Activated CD8-positive, alpha-beta memory T cell treated with anti-CD3 and anti-CD28 coated beads, Interleukin-2, amount 50 U/mL, for 24 hours (primary cell): ENCODE results near the gene HSPA4L.

Experiments used
- DNase-seq: peaks from one replicate; pipeline ENCODE4 v3.0.0-alpha.2; 2020; ENCODE audit errors: extremely low read depth

HSPA4L gene

GRCh38 chr4:127783955-127784770 is 2.0 kb downstream of the HSPA4L start:
- no peak for DNase-seq

GRCh38 chr4:127788517-127788916 is 6.4 kb downstream of the HSPA4L start:
- DNase-seq: no peak

DNA sequence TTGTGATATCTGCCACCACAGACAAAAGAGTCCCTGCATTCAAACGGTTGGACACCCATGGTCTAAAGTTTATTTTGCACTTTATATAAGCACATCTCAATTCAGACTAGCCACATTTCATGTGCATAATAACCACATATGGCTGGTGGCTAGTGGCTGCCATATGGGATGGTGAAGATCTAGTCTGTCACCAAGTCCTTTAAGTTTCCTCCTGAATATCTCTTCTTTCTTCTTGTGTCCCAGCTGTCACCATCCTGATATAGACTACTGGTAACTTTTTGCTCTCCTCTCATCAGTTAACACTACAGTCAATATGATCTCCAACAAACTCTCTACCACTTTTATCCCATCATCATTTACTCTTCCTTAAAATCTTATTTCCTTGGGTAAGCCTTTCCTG is 9.3 kb downstream of the HSPA4L start:
- no peak for DNase-seq

DNA sequence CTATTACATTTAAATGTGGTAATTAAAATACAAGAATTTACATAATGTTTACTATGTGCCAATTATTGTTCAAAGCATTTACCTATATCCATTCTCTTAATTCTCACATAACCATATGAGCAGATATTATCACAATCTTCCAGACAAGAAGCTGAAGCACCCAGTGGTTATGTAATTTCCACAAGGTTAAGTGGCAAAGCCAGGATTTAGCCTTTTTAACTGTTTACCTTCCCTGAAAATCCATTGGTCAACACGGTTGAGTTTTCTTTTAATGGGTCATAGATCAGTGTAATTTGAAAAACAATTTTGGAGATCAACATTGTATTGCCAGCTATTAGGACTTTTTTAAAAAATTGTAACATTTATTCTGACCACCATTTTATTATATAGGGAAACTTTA is 11.4 kb downstream of the HSPA4L start:
- DNase-seq: no peak

DNA sequence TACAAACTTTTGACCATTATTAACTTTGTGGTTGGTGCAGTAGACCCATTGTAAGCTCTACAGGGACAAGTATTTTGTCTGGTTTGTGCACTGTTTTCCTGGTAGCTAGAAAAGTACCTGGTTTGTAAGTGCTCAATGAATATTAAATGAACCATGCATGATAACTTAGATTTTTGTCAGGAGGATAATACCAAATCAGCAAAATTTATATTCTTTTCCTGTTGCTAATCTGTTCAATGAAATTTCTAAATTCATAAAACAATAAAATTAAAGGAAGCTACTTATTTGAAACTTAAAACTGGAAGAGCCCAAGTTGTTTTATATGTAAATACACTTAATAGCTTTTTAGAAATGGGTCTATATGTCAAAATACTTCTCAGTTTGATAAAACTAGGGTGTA is 17.6 kb downstream of the HSPA4L start:
- DNase-seq: no peak

DNA sequence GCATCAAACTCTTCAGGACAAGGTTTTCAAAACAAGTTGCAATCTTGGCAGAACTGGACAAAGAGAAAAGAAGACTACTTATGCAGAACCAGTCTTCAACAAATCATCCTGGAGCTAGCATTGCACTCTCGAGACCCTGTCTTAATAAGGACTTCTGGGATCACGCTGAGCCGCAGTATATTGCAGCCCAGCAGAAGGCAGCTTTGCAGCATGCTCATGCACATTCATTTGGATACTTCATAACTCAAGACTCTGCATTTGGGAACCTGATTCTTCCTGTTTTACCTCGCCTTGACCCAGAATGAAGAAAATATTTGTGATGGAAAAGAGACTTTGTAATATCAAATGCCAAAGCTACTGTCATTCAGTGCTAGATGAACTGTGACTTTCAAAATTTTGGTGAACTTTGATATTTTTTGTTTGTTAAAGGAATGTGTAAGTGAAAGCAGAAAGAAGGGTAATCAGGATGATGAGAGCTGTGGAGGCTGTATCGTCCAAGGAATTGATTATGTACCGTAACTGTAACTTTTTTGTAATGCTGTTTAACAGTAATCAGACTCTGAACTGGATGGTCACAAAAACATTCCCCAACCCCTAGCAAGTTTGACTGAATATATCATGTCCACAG is 27.2 kb downstream of the HSPA4L start:
- DNase-seq: no peak

DNA sequence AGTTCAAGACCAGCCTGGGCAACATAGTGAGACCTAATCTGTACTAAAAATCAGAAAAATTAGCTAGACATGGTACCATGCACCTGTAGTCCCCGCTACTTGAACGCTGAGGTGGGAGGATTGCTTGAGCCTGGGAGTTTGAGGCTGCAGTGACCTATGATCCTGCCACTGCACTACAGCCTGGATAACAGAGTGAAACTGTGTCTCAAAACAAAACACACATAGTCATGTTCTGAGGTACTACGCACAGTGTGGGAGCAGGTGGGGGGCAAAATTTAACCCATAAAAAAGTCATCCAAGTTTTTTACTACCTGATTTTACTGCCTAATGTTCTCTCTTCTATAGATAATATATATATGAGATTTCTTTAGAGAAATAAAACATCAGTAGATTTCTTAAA is 28.4 kb downstream of the HSPA4L start:
- DNase-seq: no peak

DNA sequence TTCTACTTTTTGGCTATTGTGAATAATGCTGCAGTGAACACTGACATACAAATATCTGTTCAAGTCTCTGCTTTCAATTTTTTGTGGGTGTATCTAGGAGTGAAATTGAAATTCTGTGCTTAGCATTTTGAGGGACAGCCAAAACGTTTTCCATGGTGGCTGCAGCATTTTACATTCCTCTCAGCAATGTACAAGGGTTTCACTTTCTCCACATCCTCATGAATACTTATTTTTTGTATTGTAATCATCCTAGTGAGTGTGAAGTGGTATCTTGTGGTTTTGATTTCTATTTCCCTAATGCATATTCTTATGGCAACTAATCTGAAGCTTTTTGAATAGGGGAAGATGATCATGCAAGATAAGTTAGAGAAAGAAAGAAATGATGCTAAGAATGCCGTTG is 40.3 kb downstream of the HSPA4L start:
- DNase-seq: no peak

DNA sequence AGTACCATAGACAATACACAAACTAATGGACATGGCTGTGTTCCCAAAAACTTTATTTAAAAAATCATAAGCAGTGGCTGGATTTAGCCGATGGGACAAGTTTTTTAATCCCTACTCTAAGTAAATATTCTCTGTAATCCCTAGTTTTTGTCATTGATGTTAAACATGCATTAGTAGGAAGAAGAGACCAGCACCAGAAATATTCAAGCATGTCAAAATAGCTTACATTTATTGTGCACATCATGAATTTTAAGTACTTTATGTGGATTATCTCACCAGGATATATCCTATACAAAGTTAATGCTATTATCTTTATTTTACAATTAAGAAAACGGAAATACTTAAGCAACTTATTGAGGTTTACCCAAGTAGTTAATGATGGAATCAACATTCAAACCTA is 46.0 kb downstream of the HSPA4L start:
- DNase-seq: no peak

GRCh38 chr4:127829014-127829413 is 46.9 kb downstream of the HSPA4L start:
- DNase-seq: no peak

- no peak for DNase-seq
Measured at GRCh38 chr4:127832585-127832984, 50.5 kb downstream of the HSPA4L start.

DNA sequence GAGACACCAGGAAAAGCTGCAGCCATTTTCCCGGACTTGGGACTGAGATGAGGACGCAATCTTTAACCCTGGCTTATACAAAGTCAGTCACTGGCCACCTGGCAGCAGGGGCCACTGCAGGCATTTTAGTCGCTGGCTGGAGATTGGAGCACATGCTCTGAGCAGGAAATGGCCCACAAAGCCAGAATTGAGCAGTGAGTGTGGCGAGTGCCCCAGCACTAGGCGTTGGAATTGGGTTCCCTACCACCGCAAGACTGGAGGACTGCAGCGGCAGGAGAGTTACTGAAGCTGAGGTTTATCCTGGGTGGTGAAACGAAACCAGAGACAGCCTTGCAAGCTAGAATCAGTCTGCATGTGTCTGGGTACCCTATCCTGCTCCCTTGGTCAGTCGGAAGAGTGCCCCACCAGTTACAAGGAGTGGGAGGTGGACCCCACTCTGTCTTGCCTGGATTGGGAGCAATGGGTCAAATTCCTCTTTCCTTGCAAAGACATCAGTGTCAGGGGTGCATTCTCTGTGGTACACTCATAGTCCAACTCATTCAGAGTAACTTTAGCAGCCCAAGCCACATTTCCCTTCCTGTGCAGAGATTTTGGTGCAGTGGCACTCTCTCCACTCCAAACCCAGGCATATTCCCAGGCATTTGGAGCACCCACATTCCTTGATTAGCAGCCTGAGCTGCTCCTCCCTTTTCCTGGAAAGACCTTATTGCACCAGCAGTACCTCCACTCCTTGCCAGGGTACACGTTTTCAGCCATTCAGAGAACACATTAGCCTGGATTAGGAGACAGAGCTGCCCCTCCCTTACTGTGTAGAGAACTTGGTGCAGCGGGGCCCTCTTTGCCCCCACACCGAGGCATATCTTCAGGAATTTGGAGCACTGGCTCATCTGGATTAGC is 61.8 kb downstream of the HSPA4L start:
- DNase-seq: no peak

DNA sequence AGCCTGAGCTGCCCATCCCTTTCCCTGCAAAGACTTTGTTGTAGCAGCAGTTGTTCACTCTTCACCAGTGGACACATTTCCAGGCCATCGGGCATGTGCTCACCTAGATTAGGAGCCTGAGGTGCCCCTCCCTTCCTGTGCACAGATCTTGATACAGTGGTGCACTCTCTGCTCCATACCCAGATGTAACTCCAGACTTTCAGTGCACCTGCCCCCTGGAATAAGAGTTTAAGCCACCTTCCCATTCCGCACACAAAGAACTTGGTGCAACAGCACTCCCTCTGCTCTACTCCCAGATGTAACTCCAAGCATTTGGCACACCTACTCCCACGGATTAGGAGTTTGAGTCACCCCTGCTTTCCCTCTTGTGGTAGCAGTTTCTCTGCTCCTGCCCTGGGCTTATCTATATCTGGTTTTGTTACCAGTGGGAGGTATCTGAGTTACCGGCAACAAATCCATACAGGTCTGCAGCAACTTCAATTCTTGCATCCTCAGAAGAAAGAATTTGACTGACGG is 62.5 kb downstream of the HSPA4L start:
- no peak for DNase-seq

GRCh38 chr4:127846061-127846460 is 63.9 kb downstream of the HSPA4L start:
- DNase-seq: no peak

DNA sequence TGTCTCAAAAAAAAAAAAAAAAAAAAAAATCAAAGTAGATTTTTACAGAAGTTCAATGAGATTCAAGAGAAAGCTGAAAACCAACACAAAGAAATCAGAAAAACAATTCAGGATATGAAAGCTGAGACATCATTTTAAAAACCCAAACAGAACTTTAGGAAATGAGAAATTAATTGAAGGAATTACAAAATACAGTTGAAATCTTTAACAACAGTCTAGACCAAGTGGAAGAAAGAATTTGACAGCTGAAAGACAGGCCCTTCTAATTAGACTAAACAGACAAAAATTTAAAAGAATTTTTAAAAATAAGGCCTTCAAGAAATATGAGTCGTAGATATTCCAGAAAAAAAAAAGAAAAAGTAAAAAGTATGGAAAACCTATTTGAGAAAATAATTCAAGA is 64.6 kb downstream of the HSPA4L start:
- no peak for DNase-seq

- no peak for DNase-seq
Measured at GRCh38 chr4:127849505-127850234, 67.5 kb downstream of the HSPA4L start.

GRCh38 chr4:127852661-127853060 is 70.5 kb downstream of the HSPA4L start:
- DNase-seq: no peak

- no peak for DNase-seq
Measured at GRCh38 chr4:127856196-127856812, 74.2 kb downstream of the HSPA4L start.

DNA sequence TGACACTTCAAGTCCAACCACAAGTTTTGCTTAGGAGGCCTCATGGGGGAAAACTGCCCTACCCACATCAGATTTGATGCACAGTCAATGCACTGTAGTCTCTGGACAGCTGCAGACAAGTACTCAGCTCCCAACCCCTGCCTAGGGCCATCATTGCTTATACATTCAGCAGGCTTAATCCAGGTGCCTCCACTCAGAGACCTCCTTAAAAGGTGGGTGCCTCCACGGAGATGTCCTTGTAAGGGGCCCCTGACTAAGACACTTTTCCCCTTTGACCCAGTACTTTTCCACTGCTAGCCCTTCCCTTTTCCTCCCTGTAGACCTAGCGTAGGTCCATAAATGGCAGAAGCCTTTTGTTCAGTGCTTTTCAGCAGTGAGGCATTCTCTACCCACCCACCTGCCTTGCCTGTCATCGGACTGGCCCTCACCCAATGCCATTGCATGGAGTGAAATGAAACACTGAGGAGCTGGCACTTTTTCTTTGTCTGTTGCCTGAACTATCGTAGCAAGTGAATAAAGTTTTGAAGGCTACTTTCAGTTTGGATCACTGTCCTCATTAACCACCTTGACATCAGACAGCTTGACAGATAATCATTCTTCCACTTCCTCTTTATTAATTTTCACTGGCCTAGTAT is 74.8 kb downstream of the HSPA4L start:
- no peak for DNase-seq

GRCh38 chr4:127857641-127858040 is 75.5 kb downstream of the HSPA4L start:
- DNase-seq: no peak

DNA sequence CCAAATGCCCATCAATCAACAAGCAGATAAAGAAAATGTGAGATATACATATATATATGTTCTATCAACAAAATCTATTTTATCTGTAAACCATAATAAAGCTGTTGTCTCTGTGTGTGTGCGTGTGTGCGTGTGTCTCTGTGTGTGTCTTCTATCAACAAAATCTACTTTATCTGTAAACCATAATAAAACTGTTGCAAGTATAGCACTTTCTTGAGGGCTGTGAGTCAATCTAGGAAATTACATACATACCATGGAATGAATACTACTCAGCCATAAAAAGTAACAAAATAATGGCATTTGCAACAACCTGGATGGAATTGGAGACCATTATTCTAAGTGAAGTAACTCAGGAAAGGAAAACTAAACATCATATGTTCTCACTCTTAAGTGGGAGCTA is 86.1 kb downstream of the HSPA4L start:
- DNase-seq: no peak
